GM19463 (cell line): ENCODE results near the gene RGS5.

ENCODE experiments used
- ATAC-seq: cut with Tn5 transposase; IDR thresholded peaks from one replicate; pipeline ENCODE4 v1.9.1; 2021; ENCODE audit warnings: mild to moderate bottlenecking, moderate library complexity; ENCODE audit not compliant: unreplicated experiment

The RGS5 gene

GRCh38 chr1:163147019-163147418 is 55.7 kb downstream of the RGS5 start:
- no peak for ATAC-seq

- ATAC-seq, result no peak
These were observed 57.3 kb downstream of the RGS5 start for GRCh38 chr1:163145435-163145834.

- no peak for ATAC-seq
These were observed 58.3 kb downstream of the RGS5 start for GRCh38 chr1:163144418-163144817.

GRCh38 chr1:163142152-163142551 is 60.6 kb downstream of the RGS5 start:
- ATAC-seq, result no peak

- ATAC-seq, result no peak
These were observed 61.2 kb downstream of the RGS5 start for GRCh38 chr1:163141556-163141955.

GRCh38 chr1:163137556-163138265 is 65.0 kb downstream of the RGS5 start:
- ATAC-seq, result no peak

- no peak for ATAC-seq
These were observed 70.7 kb downstream of the RGS5 start for GRCh38 chr1:163131981-163132380.

- no peak for ATAC-seq
These were observed 72.4 kb downstream of the RGS5 start for GRCh38 chr1:163130225-163130856.

GRCh38 chr1:163128282-163128681 is 74.4 kb downstream of the RGS5 start:
- no peak for ATAC-seq

- no peak for ATAC-seq
These were observed 77.9 kb downstream of the RGS5 start for GRCh38 chr1:163124812-163125211.

GRCh38 chr1:163120372-163120771 is 82.3 kb downstream of the RGS5 start:
- ATAC-seq, result no peak

GRCh38 chr1:163119707-163120106 is 83.0 kb downstream of the RGS5 start:
- ATAC-seq, result no peak

- ATAC-seq, result no peak
These were observed 86.8 kb downstream of the RGS5 start for GRCh38 chr1:163115887-163116286.

- ATAC-seq, result no peak
These were observed 95.1 kb downstream of the RGS5 start for GRCh38 chr1:163107655-163108054.

GRCh38 chr1:163106364-163106987 is 96.2 kb downstream of the RGS5 start:
- ATAC-seq, result no peak

- no peak for ATAC-seq
These were observed 98.2 kb downstream of the RGS5 start for GRCh38 chr1:163104385-163105099.

- no peak for ATAC-seq
These were observed 100.1 kb downstream of the RGS5 start for GRCh38 chr1:163102590-163102989.

- no peak for ATAC-seq
These were observed 107.5 kb downstream of the RGS5 start for GRCh38 chr1:163095213-163095612.

- no peak for ATAC-seq
These were observed 108.1 kb downstream of the RGS5 start for GRCh38 chr1:163094589-163094988.

- ATAC-seq, result no peak
These were observed 108.5 kb downstream of the RGS5 start for GRCh38 chr1:163094182-163094581.

GRCh38 chr1:163093579-163093978 is 109.1 kb downstream of the RGS5 start:
- ATAC-seq, result no peak

GRCh38 chr1:163093169-163093568 is 109.5 kb downstream of the RGS5 start:
- no peak for ATAC-seq
